ENCODE measurements around the gene PTGR3. TPM values are rescaled to one million over a fixed set of nuclear protein-coding genes. Genes with fewer than 3 reads are reported as not detected.

PTGR3 gene
- total and polyA plus RNA-seq, 3 donors from 2014 or later, result 13.9 to 27.9 (median 15.7) TPM

DNA sequence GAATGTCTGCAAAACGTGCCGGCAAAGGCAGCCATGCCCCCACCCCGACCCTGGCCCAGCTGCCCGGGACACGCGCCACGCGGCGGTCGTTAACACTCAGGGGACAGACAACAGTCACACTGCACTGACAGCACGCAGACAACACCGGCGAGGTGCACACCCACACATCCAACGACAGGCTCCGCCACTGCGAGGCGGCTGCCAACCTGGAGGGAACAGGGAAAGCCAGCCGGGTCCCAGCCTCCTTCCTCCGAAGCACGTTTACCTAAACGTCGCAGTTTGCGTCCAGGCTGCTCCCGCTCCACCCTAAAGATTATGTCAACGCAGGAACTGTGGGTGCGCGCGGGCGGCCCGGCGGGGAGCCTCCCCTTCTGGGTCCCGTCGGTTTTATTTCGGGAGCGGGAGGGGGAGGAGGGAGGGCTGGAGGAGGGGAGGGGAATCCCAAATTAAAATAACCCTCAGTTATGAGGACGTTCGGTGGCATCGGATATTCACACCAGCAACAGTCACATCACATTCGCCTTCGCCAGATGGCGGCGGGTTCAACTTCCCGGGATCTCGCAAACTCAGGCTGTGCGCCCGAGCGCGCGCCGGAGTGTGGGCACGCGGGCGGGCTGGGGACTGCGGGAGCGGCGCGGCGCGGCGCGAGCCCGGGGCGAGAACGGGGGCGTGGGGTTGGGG, 644 bp downstream of the PTGR3 start:
- 0% methylated on average over 19 to 39 of the region's 65 CpGs for WGBS, 2 donors
- no peaks in the 10 kb centered on the region for H3K36me3 ChIP-seq (ENCODE audit: low read depth, missing control alignments)
- intact Hi-C loops (cut with DNase I; ENCODE audit: low total_unique reads), result loop anchor here (10.0 kb wide), 2 partner anchors 47 to 277 kb away; no protein-coding TSS in a partner anchor
- peak; percentile 63 for DNase-seq
- H3K4me1 ChIP-seq, result peaks cover 24% of the 10 kb centered on the region
- peak overlapping the region; percentile 88 to 93 for H3K4me3 ChIP-seq
- no peaks in the 10 kb centered on the region for H3K9me3 ChIP-seq
- peak overlapping the region; percentile 93 to 97 for H3K27ac ChIP-seq
- no peak for TF ChIP-seq POLR2A (IDR thresholded peaks at IDR 0.05)
- TF ChIP-seq, protein P1, sequence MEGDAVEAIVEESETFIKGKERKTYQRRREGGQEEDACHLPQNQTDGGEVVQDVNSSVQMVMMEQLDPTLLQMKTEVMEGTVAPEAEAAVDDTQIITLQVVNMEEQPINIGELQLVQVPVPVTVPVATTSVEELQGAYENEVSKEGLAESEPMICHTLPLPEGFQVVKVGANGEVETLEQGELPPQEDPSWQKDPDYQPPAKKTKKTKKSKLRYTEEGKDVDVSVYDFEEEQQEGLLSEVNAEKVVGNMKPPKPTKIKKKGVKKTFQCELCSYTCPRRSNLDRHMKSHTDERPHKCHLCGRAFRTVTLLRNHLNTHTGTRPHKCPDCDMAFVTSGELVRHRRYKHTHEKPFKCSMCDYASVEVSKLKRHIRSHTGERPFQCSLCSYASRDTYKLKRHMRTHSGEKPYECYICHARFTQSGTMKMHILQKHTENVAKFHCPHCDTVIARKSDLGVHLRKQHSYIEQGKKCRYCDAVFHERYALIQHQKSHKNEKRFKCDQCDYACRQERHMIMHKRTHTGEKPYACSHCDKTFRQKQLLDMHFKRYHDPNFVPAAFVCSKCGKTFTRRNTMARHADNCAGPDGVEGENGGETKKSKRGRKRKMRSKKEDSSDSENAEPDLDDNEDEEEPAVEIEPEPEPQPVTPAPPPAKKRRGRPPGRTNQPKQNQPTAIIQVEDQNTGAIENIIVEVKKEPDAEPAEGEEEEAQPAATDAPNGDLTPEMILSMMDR (IDR thresholded peaks at IDR 0.05), result no peak
- no peaks in the 10 kb centered on the region for H3K27me3 ChIP-seq

DNA sequence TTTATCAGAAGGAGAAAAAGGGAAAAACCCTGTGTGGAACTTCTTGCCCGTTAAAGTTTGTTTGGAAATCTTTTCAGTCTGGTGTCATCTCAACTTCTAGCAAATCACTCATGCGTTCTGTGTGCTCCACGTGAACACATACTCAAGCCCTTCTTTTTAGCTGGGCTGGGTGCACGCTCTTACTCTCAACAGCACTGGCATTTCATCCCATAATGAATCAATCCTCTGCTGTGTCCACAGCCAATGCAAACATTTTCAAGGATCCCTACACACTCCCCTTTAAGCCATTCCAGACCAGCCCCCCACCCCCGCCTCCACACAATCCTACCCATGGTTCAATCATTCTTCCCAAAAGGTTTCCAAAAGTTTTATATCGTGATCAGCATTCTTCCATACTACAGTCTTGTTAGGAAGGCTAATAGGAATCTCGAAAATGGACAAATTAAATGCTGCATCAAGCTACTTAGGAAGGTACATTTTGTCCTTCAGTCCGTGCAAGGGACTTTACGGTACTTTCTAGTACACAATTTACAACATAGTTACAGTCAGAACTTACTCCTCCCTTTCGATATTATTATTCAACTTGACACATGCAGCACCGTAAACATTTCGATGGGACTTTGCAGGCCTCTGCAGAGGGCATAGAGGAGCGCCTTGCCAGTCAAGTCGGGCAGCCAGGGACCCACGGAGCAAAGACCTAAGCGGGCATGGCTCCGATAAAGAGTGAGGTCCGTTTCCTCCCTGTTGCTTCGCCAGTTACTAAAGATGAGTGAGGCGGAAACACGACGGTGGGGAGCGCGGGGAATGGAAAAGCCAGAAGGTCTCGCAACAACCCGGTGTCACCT, 1.4 kb downstream of the PTGR3 start:
- 3 to 4% methylated on average over 26 of the region's 26 CpGs for WGBS, 2 donors
- Histone ChIP-seq H3K36me3 (ENCODE audit: low read depth, missing control alignments) (no peaks in the 10 kb centered on the region), H3K4me1 (peaks cover 23% of the 10 kb centered on the region), H3K27ac (peak overlapping the region; percentile 93 to 97), H3K9me3 (no peaks in the 10 kb centered on the region), H3K4me3 (peak overlapping the region; percentile 88 to 93), H3K27me3 (no peaks in the 10 kb centered on the region)
- intact Hi-C loops (cut with DNase I; ENCODE audit: low total_unique reads), result loop anchor here (10.0 kb wide), 2 partner anchors 47 to 277 kb away; no protein-coding TSS in a partner anchor
- peak; percentile 52 for DNase-seq
- TF ChIP-seq POLR2A (IDR thresholded peaks at IDR 0.05), result no peak

DNA sequence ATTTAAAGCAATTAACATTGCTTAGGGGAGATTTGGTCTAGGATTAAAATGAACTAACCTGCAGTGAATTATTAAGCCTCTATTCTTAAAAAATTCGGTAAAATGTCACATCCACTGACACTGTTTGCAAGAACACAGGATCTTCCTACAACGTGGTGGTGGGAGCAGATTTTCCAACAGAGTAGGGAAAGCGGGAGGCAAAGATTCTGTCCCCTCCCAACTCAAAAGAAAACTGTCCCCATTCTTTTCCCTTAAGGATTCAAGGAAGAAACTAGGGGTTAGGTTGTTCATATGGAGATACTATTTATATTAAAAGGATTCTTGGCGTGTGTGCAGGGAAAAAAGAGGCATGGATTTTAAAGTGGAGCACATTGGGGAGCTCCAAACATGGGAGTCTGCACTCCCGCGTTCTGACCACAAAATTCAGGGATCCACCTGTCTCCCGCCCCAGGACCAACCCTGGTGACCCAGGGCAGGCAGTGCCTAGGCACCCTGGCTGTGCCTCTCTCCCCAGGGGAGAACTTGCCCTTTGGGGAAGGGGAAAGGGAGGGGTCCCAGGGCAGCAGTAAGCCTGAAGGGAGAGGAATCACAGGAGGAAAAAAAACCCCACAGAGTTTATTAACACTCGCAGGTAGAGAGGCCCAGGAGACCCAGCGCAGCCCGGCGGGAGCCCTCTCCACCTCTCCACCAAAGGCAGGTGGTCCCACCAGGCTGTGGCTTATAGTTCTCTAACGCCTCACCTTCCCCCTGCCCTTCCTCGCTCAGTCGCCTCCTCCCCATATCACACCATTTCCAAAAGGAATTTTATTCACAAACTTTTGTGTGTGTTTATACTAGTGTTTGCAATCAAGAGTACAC, 2.3 kb downstream of the PTGR3 start:
- TF ChIP-seq, protein P1 (IDR thresholded peaks at IDR 0.05), result no peak
- no peak for TF ChIP-seq POLR2A (IDR thresholded peaks at IDR 0.05)
- Histone ChIP-seq H3K27me3 (no peaks in the 10 kb centered on the region), H3K27ac (peak overlapping the region; percentile 93 to 97), H3K9me3 (no peaks in the 10 kb centered on the region), H3K4me1 (peaks cover 23% of the 10 kb centered on the region), H3K36me3 (ENCODE audit: low read depth, missing control alignments) (no peaks in the 10 kb centered on the region), H3K4me3 (peak overlapping the region in 1 of 2 donors; percentile 88)
- no peak for DNase-seq
- intact Hi-C loops (cut with DNase I; ENCODE audit: low total_unique reads), result loop anchor here (10.0 kb wide), 2 partner anchors 48 to 278 kb away; no protein-coding TSS in a partner anchor
- WGBS, 2 donors, result 23 to 33% methylated on average over 13 to 14 of the region's 14 CpGs

DNA sequence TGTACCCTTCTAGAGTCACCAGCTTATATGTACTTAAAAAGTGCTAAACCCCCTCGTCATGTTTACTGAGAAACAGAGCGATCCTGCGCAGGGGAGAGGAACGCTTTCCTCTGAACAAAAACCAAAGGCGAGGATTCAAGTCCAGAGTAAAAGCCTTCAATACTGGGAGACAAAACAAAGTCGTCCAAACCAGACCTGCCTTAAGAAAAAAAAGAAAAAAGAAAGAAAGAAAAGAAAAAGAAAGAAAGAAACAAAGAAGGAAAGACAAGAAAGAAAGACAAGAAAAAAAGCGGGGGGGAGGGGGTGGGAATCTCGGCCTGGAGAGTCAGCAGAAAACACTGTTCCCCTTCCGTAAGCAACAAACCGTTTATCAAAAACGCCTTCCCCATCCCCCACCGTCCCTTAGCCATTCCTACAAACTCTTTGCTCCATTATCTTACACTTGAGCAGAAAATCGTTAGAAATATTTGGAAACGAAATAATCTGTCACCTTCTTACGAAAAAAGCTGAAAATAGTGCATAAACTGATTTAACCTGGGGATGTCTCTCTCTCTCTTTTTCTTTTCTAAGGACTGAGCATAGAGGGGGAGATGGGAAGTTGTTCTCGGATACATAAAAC, 3.3 kb downstream of the PTGR3 start:
- H3K4me1 ChIP-seq, result peaks cover 25% of the 10 kb centered on the region
- H3K4me3 ChIP-seq, result peak overlapping the region; percentile 44 to 62
- no peaks in the 10 kb centered on the region for H3K27me3 ChIP-seq
- intact Hi-C loops (cut with DNase I; ENCODE audit: low total_unique reads), result loop anchor here (10.0 kb wide), 2 partner anchors 49 to 279 kb away; no protein-coding TSS in a partner anchor
- H3K36me3 ChIP-seq (ENCODE audit: low read depth, missing control alignments), result no peaks in the 10 kb centered on the region
- peak; percentile 75 for DNase-seq
- 13 to 19% methylated on average over 16 of the region's 16 CpGs for WGBS, 2 donors
- no peaks in the 10 kb centered on the region for H3K9me3 ChIP-seq
- TF ChIP-seq, protein P1 (IDR thresholded peaks at IDR 0.05), result no peak
- no peak for TF ChIP-seq POLR2A (IDR thresholded peaks at IDR 0.05)
- H3K27ac ChIP-seq, result peak overlapping the region; percentile 86 to 97
